ENCODE data around the gene MMP27.
"Not testable (repeated sequence)": the region's sequence is repeated elsewhere in the genome, so short reads cannot be mapped to it uniquely, and the experiment has no call there.

MMP27 gene

GRCh38 chr11:102705626-102706025 lies at the start of gene MMP27:
Gene MMP27 (minus strand): TSS chr11:102705769. CDS start chr11:102705714, 55 bp downstream.
- DNase-seq, result no peak

- DNase-seq, result no peak
Observed at GRCh38 chr11:102753267-102753666, 47.7 kb upstream of the MMP27 start.

- DNase-seq, result no peak
Observed at GRCh38 chr11:102751673-102752072, 46.1 kb upstream of the MMP27 start.

- no peak for DNase-seq
Observed at GRCh38 chr11:102749101-102749722, 43.6 kb upstream of the MMP27 start.

GRCh38 chr11:102746746-102747578 lies 41.4 kb upstream of the MMP27 start:
- DNase-seq, result not testable (repeated sequence)

GRCh38 chr11:102734650-102735049 lies 29.1 kb upstream of the MMP27 start:
- DNase-seq, result no peak

GRCh38 chr11:102733232-102733875 lies 27.8 kb upstream of the MMP27 start:
- peak; percentile 67 for DNase-seq

GRCh38 chr11:102730944-102731343 lies 25.4 kb upstream of the MMP27 start:
- DNase-seq, result not testable (repeated sequence)

GRCh38 chr11:102729849-102730815 lies 24.6 kb upstream of the MMP27 start:
- peak; percentile 13 for DNase-seq

- peak; percentile 77 for DNase-seq
Observed at GRCh38 chr11:102727890-102728289, 22.3 kb upstream of the MMP27 start.

GRCh38 chr11:102724904-102725500 lies 19.4 kb upstream of the MMP27 start, which contains the start of gene MMP8:
Gene MMP8 (minus strand): TSS chr11:102724954. CDS start chr11:102724855, 99 bp downstream.
- DNase-seq, result peak; percentile 26

- no peak for DNase-seq
Observed at GRCh38 chr11:102722821-102723220, 17.3 kb upstream of the MMP27 start.

- no peak for DNase-seq
Observed at GRCh38 chr11:102719620-102720277, 14.2 kb upstream of the MMP27 start.

- DNase-seq, result no peak
Observed at GRCh38 chr11:102717280-102717679, 11.7 kb upstream of the MMP27 start.

GRCh38 chr11:102716527-102716926 lies 11.0 kb upstream of the MMP27 start:
- DNase-seq, result no peak

- DNase-seq, result no peak
Observed at GRCh38 chr11:102712137-102712536, 6.6 kb upstream of the MMP27 start.

GRCh38 chr11:102709201-102709945 lies 3.8 kb upstream of the MMP27 start:
- no peak for DNase-seq

GRCh38 chr11:102708654-102709053 lies 3.1 kb upstream of the MMP27 start:
- no peak for DNase-seq

- DNase-seq, result no peak
Observed at GRCh38 chr11:102704841-102705240, 728 bp downstream of the MMP27 start.

- DNase-seq, result no peak
Observed at GRCh38 chr11:102703826-102704493, 1.6 kb downstream of the MMP27 start.
